Stimulated activated CD4-positive, alpha-beta T cell treated with anti-CD3 and anti-CD28 coated beads, Interleukin-4, amount 100 ng/mL, for 4 hours (primary cell): ENCODE results near the gene AKAP12.

Experiments
- DNase-seq, 2 experiments: peaks; one replicate each; pipeline ENCODE4 v3.0.0-alpha.2; 2020

AKAP12 gene, protein sequence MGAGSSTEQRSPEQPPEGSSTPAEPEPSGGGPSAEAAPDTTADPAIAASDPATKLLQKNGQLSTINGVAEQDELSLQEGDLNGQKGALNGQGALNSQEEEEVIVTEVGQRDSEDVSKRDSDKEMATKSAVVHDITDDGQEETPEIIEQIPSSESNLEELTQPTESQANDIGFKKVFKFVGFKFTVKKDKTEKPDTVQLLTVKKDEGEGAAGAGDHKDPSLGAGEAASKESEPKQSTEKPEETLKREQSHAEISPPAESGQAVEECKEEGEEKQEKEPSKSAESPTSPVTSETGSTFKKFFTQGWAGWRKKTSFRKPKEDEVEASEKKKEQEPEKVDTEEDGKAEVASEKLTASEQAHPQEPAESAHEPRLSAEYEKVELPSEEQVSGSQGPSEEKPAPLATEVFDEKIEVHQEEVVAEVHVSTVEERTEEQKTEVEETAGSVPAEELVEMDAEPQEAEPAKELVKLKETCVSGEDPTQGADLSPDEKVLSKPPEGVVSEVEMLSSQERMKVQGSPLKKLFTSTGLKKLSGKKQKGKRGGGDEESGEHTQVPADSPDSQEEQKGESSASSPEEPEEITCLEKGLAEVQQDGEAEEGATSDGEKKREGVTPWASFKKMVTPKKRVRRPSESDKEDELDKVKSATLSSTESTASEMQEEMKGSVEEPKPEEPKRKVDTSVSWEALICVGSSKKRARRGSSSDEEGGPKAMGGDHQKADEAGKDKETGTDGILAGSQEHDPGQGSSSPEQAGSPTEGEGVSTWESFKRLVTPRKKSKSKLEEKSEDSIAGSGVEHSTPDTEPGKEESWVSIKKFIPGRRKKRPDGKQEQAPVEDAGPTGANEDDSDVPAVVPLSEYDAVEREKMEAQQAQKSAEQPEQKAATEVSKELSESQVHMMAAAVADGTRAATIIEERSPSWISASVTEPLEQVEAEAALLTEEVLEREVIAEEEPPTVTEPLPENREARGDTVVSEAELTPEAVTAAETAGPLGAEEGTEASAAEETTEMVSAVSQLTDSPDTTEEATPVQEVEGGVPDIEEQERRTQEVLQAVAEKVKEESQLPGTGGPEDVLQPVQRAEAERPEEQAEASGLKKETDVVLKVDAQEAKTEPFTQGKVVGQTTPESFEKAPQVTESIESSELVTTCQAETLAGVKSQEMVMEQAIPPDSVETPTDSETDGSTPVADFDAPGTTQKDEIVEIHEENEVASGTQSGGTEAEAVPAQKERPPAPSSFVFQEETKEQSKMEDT (N-terminal part only)

DNA sequence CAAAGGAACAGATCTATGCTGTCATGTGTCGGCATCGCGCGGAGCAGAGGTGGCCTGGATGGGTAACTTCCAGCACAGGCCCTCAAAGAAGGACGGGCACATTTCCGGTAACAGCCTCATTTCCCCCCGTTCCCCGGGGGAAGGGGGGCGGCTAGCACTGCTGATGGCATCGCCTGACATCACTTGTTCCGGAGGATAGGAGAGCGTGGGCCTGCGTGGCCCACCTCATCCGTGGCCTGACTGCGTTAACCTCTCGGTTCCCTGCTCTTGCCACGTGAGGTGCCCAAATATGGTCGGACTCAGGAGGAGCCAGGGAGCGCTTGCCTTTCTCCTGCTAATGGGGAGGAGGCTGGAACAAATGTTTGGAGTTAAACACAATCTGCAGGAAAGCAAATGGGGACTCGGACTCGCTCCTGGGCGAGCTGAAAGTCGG, at the start of gene AKAP12:
AKAP12 (plus strand) TSS at position 365 of the 433 bp plus-strand sequence. CDS start 596 bp downstream, outside the sequence.
- DNase-seq, result no peak

DNA sequence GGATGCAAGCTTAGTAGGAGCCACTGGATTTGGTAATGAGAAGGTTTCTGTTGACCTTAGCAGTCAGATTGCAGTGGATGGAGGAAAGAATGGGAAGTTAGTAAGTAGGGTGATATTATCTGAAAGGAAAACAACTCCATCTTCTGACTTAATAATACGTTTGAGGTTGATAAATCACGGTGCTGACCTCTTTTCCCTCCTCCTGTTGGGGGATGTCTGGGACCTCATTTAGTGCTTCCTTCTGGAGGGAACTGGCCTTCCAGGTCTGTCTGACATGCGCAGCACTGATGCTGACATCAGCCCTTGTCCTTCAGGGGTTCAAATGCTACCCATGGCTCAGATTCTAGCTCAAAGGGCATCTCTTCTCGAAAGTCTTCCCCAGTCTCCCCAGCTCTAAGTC, 48.2 kb upstream of the AKAP12 start:
- DNase-seq, result no peak

DNA sequence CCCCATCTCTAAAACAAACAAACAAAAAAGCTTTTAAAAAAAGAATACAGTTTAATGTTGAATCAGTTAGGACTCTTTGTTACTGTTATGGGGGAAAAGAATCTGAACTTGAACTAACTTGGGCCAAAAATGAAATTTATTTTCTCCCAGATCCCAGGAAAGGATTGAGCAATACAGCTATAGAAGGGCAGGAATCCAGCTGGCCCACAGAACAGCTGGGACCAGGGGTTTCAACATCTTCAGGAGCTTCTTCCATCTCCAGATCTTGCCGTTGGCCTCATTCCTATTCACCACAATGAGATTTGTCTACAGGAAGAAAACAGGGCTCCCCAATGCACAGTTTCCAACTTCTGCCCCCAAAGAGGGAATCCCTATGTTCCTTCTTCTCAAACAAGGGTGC, 43.2 kb upstream of the AKAP12 start:
- no peak for DNase-seq

DNA sequence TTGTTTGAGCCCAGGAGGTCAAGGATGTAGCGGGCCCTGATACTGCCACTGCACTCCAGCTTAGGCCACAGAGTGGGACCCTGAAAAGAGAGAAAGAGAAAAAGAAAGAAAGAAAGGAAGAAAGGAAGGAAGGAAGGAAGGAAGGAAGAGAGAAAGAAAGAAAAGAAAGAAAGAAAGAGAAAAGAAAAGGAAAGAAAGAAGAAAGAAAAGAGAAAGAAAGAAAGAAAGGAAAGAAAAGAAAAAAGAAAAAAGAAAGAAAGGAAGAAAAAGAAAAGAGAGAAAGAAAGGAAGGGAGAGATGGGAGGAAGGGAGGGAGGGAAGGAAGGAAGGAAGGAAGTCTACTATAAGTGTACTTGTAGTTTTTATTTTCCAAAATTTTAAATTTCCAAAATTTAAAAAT, 42.2 kb upstream of the AKAP12 start:
- no peak for DNase-seq

DNA sequence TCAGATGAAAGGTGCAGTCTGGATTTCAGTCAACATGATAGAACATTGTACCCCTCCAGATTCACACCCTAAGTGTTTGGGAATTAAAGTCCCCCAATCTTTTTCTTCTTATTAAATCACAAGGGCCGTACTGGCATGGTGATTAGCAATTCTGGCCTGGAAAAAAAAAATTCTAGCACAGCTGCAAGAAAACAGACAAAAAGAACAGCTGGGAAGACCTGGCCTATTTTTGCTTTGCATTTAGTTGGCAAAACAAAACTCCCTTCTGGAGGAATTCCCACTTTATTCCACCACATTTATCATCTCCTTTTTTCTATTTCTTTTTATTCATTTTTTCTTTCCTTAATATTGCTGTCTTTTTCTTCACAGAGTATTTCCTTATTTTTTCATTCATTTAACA, 39.8 kb upstream of the AKAP12 start:
- no peak for DNase-seq

DNA sequence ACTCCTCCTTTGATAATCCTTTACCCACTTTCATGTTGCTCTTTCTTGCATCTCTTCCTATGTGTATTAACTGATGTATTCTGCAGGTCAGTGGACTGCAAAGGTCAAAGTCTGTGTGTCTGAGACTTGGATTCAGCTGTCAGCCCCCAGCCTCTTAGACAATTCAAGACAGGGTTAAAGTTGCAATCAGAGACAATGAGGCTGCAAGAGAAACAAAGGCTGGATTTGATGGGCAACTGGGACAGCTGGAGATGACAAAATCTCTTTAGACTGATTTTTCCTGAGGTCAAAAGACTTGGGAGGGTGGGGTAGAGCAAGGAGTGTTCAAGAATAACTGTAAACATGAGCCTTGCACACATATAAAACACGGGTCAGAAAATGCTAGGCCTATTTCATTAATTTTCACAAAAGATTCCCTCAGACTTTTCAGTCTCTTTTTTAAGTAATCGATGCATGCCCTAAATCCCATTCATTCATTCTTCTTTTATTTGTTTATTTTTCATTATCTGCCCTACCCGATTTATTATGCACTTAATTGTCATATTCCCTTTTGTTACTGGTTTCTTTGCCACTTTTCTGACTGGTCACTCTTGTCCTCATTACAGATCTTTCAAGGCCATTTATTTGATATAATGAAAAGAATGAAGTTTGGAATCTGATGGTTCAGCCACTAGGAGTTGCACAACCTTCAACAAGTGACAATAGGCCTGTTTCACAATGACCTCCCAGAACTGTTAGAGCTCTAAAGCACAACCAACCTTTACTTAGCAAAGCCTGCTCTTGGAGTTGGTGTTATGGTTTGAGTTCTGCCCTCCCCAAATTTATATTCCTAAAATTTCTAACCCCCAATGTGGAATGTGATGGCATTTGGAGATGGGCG, 33.8 kb upstream of the AKAP12 start:
- DNase-seq, result no peak

DNA sequence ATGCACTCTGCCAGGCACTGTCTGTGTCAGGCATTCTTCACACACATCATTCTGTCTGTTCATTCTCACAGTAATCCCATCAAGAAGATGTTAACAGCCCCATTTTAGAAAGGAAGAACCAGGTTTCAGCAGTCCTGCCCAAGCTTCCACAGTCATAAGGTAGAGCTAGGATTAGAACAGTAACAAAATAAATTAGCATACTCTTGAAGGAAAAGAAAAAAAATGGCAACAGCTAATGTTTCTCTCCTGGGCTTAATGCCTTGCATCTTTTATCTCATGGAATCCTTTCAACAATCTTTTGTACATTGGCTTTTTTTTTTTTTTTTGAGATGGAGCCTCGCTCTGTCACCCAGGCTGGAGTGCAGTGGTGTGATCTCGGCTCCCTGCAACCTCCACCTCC, 32.1 kb upstream of the AKAP12 start:
- DNase-seq, result no peak

DNA sequence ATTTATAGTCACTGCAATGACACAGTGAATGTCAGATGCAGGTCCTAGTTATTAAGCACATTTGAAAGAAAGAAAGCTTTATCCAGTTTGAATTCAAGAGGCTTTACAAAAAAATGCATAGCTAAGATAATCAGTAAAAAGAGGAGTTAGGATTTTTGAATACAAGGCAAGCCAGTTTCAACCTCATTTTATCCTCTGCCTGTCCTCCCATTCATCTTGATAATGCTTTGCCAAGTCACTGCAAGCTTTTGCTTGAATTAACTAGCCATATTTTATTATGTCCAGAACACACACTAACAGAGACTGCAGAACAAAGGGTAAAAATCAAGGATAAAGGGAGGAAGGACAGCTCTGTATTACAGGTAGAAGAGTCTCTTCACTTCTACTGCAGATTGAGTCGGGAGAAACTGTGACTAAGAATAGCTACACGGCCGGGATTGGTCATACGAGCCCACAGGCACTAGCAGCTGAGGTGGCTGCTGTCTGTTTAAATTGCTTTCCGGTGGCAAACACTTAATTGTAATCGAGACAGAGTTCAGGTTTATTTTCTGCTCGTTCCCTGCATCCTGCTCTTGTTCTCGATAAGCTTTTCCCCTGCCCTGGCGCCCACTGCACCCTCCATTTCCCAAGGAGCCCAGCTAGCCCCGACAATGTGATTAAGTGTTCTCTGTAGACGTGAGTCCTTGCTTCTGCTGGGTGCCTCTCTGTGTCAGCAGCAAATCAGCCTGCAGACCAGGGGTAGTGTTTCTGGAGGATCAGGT, 30.5 kb upstream of the AKAP12 start:
- no peak for DNase-seq

DNA sequence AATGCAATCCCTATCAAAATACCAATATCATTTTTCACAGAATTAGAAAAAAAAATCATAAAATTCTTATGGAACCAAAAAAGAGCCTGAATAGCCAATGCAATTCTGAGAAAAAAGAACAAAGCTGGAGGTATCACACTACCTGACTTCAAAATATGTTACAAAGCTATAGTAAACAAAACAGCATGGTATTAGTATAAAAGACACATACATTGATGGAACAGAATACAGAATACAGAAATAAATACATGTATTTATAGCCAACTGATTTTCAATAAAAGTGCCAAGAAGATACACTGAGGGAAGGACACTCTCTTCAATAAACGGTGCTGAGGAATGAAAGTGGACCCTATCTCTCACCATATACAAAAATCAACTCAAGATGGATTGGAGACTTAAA, 28.7 kb upstream of the AKAP12 start:
- DNase-seq, result no peak

DNA sequence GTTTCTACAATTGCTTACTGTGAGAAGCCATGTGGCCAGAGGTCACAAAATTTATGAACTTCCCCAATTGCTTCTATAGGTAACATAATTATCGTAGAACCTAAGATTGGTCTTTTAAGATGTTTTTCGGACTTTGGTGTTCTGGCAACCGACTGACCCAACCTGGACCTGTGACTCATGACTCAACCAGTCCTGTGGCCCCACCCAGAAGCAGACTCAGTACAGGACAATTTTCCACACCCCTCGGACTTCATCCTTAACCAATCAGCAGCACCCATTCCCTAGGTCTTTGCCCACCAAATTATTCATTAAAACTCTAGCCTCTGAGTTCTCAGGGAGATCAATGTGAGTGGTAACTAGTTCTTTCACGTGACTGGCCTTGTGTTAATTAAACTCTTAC, 26.4 kb upstream of the AKAP12 start:
- no peak for DNase-seq

DNA sequence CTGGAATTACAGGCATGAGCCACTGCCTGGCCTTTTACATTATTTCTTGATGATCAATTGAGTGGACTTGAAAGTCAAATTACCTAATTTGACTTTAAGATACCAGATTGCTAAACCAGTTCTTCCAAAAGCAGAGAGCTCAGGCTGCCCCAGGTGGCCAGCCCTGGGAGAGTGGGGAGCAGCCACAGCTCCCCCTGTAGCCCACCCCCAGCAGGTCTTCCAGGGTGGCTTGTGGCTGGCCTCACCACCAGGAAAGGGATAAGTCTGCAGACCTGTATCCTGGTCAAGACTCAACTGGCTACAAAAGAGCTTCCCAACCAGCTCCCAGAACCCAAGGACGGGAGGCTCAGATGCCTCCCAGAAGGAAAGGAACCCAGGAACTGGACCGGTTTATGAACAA, 23.8 kb upstream of the AKAP12 start:
- DNase-seq, result no peak

DNA sequence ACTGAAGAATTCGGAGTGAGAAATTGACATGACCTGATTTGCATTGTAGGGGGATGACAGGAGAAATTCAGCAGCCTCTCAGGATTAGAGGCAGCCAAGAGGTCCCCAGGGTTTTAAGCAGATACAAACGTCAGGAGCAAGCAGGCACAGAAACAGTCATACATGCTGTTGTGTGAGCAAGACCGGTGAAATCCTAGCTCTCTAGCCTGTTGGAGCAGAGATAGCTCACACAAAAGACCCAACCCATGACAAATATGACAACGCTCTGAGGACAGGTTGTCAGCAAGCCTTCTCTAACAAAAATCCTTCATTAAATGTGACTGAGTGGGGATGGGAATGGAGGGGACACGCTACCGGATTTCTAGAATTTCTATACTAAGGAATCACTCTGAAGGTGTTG, 23.0 kb upstream of the AKAP12 start:
- no peak for DNase-seq

DNA sequence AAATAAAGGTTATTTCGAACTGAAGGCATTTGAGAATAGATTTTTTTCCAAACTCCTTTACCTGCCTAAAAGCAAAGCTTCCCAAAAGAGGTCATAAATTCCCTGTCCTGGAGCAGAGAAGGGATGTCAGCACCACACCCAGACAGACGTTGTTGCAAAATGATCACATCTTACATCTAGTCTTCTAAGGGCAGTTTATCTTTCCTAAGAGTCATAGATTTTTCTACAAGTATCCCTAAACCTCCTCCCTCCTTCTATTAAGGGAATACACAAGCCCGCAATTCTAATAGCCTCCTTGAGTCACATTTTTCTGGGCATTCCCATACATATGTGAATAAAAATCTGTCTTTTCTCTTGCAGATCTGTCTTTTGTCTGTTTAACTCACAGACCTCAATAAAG, 20.6 kb upstream of the AKAP12 start:
- DNase-seq, result no peak

DNA sequence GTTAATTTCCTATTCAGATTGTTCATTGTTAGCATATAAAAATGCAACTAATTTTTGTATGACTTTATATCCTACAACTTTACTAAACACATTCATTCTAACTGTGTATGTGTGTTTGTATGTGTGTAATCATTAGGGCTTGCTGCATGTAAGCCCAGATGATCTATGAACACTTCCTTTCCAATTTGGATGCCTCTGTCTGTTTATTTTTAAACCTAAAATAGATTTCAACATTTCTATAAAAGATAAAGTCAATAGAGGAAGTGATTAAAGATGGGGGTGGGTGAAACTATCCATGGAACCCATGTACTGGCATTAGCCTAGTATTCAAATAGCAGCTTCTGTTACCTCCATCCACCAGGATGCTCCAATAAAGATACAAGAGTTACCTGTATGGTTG, 15.7 kb upstream of the AKAP12 start:
- DNase-seq, result no peak

DNA sequence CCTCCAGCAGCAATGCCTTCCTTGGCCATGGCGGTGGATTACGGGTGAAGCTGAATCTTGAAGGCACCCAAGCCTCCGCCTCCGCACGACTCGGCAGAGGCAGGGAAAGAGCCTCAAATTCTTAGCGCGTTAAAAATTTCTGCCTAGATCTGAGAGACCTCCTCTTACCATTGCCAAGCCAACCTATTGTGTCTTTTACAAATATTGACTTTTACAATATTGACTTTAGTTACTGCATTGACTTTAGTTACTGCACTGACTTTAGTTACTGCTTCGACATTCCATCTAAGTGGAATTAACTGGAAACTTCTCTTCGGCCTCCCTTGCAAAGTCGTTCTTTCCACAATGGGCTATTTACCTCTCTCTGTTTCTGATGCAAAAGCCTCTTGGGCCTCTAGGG, 13.8 kb upstream of the AKAP12 start:
- no peak for DNase-seq

DNA sequence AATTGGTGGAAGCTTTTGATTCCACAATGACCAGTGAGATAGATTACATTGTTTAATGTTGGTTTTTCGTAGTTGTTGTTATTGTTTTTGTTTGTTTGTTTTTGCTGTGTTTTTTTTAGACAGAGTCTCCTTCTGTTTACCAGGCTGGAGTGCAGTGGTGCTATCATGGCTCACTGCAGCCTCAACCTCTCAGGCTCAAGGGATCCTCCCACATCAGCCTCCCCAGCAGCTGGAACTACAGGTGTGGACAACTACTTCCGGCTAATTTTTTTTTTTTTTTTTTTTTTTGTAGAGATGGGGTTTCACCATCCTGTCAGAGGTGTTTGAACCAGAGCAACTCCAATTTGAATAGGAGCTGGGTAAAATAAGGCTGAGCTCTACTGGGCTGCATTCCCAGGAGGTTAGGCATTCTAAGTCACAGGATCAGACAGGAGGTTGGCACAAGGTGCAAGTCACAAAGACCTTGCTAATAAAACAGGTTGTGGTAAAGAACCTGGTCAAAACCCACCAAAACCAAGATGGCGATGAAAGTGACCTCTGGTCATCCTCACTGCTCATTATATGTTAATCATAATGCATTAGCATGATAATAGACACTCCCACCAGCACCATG, 10.9 kb upstream of the AKAP12 start:
- DNase-seq, result no peak

DNA sequence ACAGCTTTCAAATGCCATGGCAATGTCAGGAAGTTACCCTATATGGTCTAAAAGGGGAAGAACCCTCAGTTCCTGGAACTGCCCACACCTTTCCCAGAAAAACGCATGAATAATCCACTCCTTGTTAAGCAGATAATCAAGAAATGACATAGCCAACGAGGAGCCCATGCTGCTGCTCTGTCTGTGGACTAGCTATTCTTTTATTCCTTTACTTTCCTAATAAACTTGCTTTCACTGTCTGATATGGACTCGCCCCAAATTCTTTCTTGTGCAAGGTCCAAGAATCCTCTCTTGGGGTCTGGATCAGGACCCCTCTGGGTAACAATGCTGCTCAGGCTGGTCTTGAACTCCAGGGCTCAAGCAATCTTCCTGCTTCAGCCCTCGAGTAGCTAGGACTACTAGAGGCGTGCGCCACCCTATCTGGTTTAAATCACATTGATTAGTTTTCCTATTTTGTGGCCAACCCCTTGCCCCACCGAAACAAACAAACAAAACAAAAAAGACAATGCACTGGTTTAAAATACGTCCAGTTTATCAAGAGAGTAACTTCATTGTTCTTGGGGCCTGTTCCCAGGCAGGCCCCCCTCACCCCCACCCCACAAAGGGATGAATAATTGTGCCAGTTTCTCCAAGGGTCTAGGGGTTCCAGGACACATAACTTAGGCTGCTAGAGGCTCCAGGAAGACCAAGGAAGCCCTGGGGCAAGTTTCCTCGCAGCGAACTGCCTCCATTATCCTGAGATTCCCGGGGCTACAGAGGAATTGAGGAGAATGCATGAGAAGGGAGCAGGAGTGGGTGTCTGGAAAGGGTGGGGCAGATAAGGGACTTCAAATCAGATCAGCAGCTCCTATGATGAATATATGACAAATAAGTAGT, 10.1 kb upstream of the AKAP12 start:
- DNase-seq, result peak in 1 of 2 experiments; percentile 9

DNA sequence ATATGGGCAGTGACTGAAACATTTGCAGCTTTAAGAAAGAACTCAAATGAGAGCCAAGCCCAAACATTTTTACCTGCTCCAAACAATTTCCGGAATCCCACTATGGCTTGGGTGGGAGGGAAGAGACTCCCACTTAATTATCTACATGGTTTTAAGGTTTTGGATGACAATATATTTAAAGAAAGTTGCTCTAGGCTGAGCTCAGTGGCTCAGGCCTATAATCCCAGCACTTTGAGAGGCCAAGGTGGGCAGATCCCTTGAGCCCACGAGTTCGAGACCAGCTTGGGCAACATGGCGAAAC, 9.5 kb upstream of the AKAP12 start:
- no peak for DNase-seq

DNA sequence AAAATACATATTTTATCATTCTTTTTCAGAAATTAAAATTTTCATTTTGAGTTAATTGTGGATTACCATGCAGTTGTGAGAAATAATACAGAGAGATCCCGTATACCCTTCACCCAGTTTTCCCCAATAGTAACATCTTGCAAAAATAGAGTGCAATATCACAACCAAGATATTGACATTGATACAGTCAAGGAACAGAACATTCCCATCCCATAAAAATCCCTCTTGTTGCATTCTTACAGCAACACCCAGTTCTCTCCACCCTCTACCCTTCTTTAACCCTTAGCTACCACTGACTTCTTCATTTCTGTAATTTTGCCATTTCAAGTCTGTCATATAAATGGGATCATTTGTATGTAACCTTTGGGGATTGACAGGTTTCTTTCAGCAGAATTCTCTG, 6.9 kb upstream of the AKAP12 start:
- DNase-seq, result no peak

DNA sequence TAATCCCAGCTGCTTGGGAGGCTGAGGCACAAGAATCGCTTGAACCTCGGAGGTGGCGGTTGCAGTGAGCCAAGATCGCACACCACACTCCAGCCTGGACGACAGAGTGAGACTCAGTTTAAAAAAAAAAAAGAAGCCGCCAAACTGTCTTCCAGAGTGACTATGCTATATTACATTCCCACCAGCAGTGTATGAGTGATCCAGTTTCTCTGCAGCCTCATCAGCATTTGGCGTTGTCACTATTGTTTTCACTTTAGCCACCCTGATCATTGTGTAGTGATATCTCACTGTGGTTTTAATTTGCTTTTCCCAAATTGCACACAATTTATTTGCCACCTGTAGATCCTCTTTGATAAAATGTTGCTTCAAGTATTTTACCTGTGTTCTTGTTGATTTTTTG, 6.0 kb upstream of the AKAP12 start:
- no peak for DNase-seq
